WTC11 (cell line): ENCODE measurements around the gene MTFP1.

Experiments
- AR ChIP-seq: fragments of 250-450 bp; sonication (Bioruptor Pico); IDR thresholded peaks from 2 replicates; pipeline ENCODE4 v1.9.0; 2021; ENCODE audit warnings: mild to moderate bottlenecking
- ATF3 ChIP-seq: sonication (generic); formaldehyde crosslinking; conservative IDR thresholded peaks from 2 replicates; pipeline ENCODE4 v1.8.1; 2022; ENCODE audit warnings: mild to moderate bottlenecking, missing genetic modification reagents
- CREB1 ChIP-seq: sonication (generic); formaldehyde crosslinking; IDR thresholded peaks from 2 replicates; pipeline ENCODE4 v1.8.0; 2023; ENCODE audit warnings: mild to moderate bottlenecking, missing genetic modification reagents
- CREM ChIP-seq: sonication (generic); formaldehyde crosslinking; IDR thresholded peaks from 2 replicates; pipeline ENCODE4 v1.8.1; 2022; ENCODE audit warnings: mild to moderate bottlenecking, missing genetic modification reagents, moderate library complexity
- CTCF ChIP-seq: fragments of 200-600 bp; IDR thresholded peaks from 2 replicates; pipeline ENCODE4 v1.8.0; 2022; ENCODE audit warnings: antibody characterized with exemption
- ESRRA ChIP-seq: sonication (generic); formaldehyde crosslinking; IDR thresholded peaks from 2 replicates; pipeline ENCODE4 v1.8.1; 2022; ENCODE audit warnings: mild to moderate bottlenecking, missing genetic modification reagents, borderline replicate concordance
- FOXP1 ChIP-seq: sonication (generic); formaldehyde crosslinking; IDR thresholded peaks from 2 replicates; pipeline ENCODE4 v1.8.0; 2022; ENCODE audit warnings: missing genetic modification reagents, mild to moderate bottlenecking, moderate library complexity, borderline replicate concordance
- RELA ChIP-seq: sonication (generic); formaldehyde crosslinking; IDR thresholded peaks from 2 replicates; pipeline ENCODE4 v1.8.1; 2022; ENCODE audit warnings: missing genetic modification reagents, mild to moderate bottlenecking, borderline replicate concordance
- TF ChIP-seq, protein P1 (sequence below): sonication (generic); formaldehyde crosslinking; IDR thresholded peaks from 2 replicates; pipeline ENCODE4 v1.8.1; 2022; ENCODE audit warnings: low read depth, missing genetic modification reagents, borderline replicate concordance

GRCh38 chr22:30416403-30416802, 9.2 kb upstream of the MTFP1 start:
- TF ChIP-seq RELA (no peak), CREM (CRISPR knock-in tag) (no peak), CREB1 (CRISPR knock-in tag) (no peak), CTCF (no peak), ATF3 (CRISPR knock-in tag) (no peak), AR (CRISPR knock-in tag) (no peak), FOXP1 (CRISPR knock-in tag) (no peak), ESRRA (no peak)
- TF ChIP-seq, protein P1, sequence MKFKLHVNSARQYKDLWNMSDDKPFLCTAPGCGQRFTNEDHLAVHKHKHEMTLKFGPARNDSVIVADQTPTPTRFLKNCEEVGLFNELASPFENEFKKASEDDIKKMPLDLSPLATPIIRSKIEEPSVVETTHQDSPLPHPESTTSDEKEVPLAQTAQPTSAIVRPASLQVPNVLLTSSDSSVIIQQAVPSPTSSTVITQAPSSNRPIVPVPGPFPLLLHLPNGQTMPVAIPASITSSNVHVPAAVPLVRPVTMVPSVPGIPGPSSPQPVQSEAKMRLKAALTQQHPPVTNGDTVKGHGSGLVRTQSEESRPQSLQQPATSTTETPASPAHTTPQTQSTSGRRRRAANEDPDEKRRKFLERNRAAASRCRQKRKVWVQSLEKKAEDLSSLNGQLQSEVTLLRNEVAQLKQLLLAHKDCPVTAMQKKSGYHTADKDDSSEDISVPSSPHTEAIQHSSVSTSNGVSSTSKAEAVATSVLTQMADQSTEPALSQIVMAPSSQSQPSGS (CRISPR knock-in tag), result no peak
